ENCODE measurements around the gene EPHX1. TPM values are rescaled to one million over a fixed set of nuclear protein-coding genes. Genes with fewer than 3 reads are reported as not detected.
"Not testable (repeated sequence)": the region's sequence is repeated elsewhere in the genome, so short reads cannot be mapped to it uniquely, and the experiment has no call there.

The EPHX1 gene
- total RNA-seq, 2 donors from 2014 or later: 58.9 to 113 TPM

DNA sequence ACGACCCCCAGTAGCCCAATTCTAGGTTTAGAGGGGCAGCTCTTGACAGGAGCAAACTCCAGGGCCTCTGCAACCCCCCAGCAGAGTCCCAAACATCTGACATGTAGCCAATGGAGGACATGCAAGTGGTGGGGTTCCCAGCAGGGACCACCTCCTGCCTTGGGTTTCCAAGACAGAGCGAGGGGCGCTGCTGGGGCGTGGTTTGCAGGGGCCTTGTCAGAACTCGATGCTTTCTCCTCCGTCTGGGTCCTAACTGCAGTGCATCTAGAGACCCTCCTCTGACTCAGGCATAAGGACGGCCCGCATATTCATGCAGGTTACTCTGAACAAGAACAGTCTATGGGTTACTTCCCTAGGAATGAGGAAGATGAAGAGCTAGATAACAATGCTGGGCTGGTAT lies 17.2 kb downstream of the EPHX1 start:
- intact Hi-C loops (cut with DNase I): no loop called here
- DNase-seq (ENCODE audit: low spot score): no peak

DNA sequence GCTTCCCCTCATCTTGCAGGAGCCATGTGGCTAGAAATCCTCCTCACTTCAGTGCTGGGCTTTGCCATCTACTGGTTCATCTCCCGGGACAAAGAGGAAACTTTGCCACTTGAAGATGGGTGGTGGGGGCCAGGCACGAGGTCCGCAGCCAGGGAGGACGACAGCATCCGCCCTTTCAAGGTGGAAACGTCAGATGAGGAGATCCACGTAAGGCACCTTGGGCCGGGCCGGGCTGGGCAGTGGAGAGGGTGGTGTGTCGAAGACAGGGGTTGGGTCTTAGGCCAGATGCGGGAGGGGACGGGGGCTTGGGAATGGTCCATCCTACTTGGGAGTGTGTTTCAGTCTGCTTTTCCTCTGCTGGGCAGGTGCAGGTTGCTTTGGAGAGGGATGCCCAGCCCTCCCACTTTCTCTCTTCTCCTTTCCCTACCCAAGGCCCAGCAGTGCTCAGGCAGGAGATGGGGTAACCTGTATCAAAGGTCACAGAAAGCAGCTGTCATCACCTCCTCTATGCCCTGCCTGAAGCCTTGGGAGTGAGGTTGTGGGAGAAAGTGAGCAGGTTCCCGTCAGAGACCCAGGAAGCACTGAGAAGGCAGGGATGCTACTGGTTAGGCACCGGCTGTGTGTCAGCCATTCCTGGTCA lies 18.9 kb downstream of the EPHX1 start:
- DNase-seq (ENCODE audit: low spot score): peak; percentile 78
- intact Hi-C loops (cut with DNase I): no loop called here

DNA sequence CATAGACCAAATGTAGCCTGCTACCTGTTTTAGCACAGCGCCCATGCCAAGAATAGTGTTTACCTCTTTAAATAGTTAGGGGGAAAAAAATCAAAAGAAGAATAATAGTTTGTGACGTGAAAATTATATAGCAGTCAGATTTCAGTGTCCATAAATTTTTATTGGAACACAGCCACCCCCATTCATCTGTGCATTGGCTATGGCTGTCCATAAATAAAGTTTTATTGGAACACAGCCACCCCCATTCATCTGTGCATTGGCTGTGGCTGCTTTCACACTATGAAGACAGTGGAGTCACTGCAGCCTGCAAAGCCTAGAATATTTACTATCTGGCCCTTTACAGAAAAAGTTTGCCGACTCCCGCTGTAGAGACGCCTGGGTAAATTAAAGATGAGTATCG lies 20.9 kb downstream of the EPHX1 start:
- no peak for DNase-seq (ENCODE audit: low spot score)
- intact Hi-C loops (cut with DNase I): no loop called here

DNA sequence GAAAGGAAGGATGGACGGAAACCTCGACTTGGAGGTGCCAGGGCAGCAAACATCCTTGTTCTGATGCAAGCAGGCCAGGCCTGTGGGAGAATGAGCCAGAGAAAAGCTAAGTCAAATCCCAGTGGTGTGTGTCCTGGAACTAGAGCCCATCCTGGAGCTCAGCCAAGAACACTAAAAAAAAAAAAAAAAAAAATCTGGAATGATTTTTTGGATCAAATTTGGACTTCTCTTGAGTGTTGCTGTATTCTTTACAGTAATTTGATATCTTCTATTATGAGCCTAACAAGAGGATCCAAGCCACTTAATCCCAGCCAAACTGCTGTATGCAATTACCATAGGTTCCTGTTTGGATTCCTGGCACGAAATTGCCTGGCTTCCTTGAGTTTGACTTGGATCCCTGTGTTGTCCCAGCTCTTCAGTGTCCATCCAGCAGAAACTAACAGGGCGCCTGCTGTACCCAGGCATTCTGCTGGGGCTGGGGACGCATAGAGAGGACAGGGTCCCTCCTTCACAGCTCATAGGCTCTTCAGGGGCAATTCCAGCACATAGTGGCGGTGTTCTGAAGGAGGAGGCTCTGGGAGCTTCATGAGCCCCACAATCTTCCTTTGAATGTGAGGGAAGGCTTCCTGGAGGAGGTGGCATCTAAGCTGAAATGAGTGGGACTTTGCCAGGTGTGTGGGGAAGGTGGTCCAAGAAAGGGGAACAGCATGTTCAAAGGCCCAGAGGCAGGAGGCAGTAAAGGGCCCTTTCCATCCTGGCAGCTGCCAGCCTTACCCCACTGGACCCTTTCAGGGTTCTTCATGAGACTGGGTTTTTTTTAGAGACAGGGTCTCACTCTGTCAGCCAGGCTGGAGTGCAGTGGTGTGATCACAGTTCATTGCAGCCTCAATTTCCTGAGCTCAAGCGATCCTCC lies 24.7 kb downstream of the EPHX1 start:
- intact Hi-C loops (cut with DNase I): no loop called here
- DNase-seq (ENCODE audit: low spot score): no peak

DNA sequence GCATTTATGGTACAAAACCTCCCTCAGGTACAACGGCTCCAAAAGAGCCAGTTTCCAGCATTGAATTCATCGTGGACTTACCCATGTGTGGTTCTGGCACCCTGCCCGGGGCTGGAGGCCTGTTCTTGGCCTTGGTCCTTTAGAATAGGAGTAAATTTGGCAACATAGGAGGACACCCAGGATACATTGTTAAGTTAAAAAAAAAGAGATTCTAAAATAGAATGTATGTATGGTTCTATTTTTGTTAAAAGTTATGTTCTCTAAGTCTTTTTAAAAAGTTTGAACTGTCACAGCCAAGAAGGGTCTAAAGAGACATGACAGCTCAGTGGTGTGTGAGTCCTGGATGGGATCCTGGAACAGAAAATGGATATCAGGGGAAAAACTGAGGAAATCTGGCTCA lies 25.9 kb downstream of the EPHX1 start:
- DNase-seq (ENCODE audit: low spot score): no peak
- intact Hi-C loops (cut with DNase I): no loop called here

DNA sequence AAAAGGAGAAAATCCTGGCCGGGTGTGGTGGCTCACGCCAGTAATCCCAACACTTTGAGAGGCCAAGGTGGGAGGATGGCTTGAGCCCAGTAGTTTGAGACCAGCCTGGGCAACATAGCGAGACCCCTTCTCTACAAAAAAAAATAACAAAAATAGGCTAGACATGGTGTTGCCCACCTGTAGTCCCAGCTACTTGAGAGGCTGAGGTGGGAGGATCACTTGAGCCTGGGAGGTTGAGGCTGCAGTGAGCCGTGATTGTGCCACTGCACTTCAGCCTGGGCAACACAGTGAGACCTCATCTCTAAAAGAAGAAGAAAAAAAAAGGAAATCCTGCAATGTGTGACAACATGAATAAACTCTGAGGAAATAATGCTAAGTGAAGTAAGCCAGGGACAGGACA lies 26.4 kb downstream of the EPHX1 start:
- intact Hi-C loops (cut with DNase I): not testable (repeated sequence)

DNA sequence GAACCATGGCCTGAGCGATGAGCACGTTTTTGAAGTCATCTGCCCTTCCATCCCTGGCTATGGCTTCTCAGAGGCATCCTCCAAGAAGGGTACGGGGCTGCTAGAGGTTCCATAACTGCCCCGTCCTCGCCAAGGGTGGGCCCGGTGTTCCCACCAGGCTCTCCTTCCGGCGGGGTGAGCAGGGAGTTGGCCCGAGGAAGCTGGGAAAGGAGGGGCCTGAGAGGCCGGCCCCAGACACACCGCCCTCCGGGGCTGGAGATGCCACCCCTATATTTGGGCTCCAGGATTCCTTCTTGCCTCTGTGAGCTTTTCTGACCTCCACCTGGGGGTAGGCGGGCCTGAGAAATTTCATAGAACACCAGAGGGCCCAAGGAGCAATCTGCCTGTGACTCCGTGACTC lies 28.9 kb downstream of the EPHX1 start:
- DNase-seq (ENCODE audit: low spot score): no peak
- intact Hi-C loops (cut with DNase I): no loop called here

More for the DNA sequence above, 26.4 kb downstream of the EPHX1 start:
- DNase-seq (ENCODE audit: low spot score): not testable (repeated sequence)

DNA sequence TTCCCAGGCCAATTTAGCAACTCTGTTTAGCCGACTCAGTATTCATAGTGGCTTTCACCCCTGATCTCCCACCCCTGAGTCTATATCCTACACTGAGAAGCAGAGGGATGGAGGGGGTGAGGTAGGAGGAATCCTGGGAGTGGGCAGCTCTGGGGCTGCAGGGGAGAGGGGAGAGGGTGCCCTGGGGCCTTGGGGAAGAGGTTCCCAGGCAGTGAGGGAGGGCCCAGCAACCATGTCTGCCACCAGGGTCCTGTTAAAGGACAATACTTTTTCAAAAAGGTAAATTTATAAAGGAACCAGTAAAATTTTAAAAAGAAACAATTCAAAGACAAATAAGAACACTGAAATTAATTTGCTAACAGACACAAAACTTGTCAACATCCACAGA lies 30.3 kb downstream of the EPHX1 start:
- intact Hi-C loops (cut with DNase I): no loop called here
- no peak for DNase-seq (ENCODE audit: low spot score)

DNA sequence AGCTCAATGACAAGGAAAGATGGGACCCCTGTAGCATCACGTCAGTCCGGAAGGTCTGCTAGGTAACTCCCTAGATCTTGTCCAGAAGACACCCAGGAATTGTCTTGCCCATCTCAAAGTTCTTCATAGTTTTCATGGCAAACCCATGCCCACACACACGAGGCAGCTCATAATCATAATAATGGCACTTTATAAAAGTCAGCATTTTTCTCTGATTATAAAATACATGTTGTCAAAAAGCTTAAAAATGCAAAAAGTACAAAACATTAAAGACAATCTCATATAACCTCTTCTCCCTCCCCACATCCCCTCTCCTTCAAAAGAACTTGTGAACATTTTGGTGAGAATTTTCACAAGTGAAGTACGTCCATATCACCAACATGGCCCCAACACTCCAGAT lies 30.8 kb downstream of the EPHX1 start:
- intact Hi-C loops (cut with DNase I): no loop called here

DNA sequence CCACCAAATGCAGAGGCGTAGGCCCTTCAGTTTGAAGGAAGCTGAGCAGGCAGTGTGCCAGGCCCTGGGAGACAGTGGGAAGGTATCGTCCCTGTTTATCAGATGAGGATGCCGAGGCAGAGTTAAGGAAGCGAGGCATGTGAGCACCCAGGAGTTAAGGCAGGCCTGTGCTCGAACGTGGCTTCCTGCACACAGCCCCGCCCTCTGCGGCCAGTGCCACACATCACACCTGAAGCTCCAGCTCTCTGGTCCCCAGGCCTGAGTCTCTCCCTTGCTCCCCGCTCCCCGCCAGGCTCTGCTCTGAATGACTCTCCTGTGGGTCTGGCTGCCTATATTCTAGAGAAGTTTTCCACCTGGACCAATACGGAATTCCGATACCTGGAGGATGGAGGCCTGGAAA lies 32.1 kb downstream of the EPHX1 start:
- intact Hi-C loops (cut with DNase I): no loop called here

More for the DNA sequence above, 30.8 kb downstream of the EPHX1 start:
- DNase-seq (ENCODE audit: low spot score): no peak

DNA sequence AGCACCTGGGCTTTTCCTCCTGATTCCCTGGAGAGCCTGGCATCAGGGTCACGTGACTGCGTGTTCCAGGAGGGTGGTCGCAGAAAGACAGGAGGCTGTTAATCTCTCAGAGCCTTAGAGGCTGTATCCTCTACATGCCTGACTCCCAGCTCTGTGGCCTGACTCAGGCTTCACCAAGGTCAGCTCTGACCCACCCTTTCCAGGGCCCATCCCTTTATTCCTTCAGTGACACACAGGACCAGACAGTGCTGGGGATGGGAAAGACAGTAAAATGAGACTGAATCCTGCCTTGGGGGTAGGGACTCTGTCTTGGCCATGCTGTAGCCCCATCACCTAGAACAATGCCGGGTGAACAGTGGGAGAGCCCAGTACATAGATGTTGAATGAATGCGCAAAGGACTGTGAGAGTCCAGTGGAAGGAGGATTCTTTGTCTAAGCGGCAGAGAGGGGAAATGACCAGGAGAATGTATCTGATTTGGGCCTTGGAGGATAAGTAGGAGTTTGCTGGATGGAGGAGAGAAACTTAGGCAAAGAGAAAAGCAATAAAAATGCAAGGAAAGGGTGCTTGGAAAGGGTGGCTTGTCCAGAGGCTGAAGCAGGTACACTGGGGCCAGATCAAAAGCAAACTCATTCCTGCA lies 33.0 kb downstream of the EPHX1 start:
- intact Hi-C loops (cut with DNase I): no loop called here
- DNase-seq (ENCODE audit: low spot score): no peak

More for the DNA sequence above, 32.1 kb downstream of the EPHX1 start:
- DNase-seq (ENCODE audit: low spot score): no peak

DNA sequence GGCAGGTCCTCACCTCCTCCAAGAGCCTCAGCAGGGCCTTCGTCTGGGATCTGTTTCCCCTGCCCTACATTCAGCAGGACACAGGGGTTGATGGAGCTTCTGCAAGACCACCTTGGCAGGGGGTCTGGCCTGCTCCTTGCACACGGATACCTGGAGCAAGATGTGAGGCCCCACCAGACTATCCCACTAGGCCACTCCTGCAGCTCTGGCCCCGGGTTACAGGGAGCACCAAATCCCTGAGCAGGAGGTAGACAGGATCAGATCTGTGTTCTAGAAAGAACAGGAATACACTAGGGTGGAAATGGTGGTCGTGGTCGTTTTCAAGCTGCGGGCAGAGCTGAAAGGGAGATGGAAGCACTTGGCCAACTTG lies 33.5 kb downstream of the EPHX1 start:
- intact Hi-C loops (cut with DNase I): no loop called here
- no peak for DNase-seq (ENCODE audit: low spot score)

DNA sequence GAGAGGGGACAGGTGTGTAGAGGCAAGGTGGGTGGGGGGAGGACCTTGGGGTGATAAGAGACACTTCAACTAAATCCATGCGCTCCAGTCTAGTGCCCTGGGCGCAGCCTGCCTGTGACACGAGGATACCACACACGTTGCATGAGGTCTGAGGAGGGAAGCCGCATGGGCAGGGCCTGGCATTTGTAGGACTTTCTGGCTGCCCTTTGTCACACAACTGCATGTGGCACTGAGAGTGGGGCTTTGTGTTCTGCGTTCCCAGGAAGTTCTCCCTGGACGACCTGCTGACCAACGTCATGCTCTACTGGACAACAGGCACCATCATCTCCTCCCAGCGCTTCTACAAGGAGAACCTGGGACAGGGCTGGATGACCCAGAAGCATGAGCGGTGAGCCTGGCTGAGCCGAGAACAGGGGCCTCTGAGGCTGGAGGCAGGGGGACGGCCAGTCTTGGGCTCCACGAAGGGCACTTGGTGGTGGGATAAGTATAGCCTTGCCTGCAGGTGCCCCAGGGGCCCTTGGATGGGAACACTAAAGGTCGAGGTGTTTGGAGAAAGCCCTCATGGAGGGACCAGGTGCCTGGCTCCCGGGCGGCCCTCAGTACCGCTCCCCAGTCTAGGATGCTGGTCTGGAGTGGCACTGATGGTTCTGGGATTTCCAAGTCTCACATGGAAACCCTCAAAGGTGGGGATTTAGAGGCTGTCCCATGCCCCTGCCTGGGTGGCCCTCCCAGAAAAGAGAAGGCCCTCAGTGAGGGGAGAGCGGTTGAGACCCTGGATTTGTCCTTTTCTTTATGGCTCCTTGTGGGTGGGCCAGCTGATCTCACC lies 34.5 kb downstream of the EPHX1 start:
- intact Hi-C loops (cut with DNase I): loop anchor here (2.0 to 5.0 kb wide), 3 partner anchors 66 to 367 kb away; no protein-coding TSS in a partner anchor
- DNase-seq (ENCODE audit: low spot score): no peak

DNA sequence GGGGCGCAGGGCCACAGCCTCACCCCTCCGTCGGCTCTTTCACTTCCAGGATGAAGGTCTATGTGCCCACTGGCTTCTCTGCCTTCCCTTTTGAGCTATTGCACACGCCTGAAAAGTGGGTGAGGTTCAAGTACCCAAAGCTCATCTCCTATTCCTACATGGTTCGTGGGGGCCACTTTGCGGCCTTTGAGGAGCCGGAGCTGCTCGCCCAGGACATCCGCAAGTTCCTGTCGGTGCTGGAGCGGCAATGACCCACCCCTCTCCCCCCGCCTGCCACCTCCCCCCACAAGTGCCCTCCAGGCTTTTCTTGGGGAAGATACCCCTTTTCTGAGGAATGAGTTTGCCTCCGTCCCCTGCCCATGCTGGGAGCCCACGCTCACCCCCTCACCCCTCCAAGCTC lies 35.2 kb downstream of the EPHX1 start:
- intact Hi-C loops (cut with DNase I): loop anchor here (2.0 to 5.0 kb wide), 3 partner anchors 66 to 368 kb away; no protein-coding TSS in a partner anchor
- DNase-seq (ENCODE audit: low spot score): no peak

DNA sequence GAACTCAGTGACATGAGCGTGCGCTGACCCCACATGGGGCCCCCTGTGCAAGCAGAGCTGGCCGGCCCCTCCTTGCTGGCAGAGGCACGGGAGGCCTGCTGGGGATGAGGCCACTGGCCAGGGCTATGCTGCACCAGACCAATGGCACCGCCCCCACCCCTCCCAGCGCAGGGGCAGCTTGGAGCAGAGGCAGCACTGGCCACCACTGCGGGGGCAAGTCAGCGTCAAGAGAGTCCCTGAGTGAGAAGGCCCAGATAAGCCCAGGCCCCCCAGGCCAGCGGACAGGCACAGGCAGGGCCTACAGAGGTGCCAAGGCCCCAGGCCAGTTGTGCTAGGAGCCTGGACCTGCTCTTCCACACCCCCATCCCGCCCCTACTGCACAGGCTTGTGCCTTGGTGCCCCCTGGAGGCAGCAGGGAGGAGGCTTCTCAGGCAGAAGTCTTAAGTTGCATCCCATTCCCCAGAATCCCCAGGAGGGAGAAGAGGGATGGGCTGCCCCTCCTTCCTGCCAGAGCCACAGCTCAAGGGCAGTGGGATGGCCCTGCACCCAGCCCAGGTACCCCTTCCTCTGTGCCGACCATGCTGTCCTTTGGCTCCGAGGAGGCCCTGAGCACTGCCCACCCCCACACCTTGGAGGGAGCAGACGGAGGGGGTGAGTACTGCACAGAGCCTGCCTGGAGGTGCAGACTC lies 35.8 kb downstream of the EPHX1 start:
- intact Hi-C loops (cut with DNase I): loop anchor here (2.0 to 5.0 kb wide), 4 partner anchors 67 to 371 kb away; no protein-coding TSS in a partner anchor
- peak; percentile 94 for DNase-seq (ENCODE audit: low spot score)

DNA sequence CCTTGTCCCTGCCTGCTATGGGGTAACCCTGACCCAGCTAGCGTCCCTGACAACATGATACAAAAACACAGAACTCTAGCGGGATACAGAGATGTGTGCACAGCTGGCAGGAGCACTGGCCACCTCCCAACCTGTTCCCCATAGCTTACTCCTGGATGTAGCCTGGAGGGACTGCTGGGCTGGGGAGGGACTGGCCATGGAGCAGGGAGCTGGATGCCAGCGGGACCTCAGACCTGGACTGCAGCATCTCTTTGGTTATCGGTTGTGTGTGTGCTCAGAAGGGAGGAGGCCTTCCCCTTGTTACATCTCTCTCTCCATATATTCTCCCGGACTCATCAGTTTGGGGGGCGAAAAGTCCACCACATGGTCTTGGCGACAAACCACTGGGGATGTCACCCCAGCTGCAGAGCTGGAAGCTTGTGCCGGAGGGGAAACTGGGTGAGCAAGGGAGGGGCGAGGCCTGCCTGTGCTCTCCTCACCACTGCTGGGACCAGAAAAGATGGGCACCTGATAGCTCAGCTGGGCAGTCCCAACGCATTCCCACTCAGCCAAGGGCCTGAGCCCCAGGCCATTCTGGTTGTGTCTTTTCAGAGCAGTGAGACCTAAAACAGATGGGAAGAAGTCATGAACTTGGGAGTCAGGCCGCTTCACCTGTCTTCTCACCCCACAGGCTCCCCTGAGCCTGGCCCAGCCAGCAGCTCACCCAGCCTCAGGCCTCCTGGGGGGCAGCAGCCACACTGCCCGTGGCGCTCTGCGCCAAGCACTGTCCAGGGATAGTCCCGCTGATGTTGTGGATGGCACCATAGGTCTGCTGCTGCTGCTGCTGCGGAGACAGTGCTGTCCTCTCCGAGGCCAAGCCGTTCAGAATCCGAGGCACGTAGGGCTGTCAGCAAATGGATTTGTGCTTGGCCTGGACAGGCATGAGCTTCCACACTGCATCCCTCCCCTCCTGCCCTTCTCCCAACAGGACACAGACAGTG lies 36.7 kb downstream of the EPHX1 start:
- intact Hi-C loops (cut with DNase I): loop anchor here (2.0 to 5.0 kb wide), 3 partner anchors 74 to 372 kb away; no protein-coding TSS in a partner anchor
- no peak for DNase-seq (ENCODE audit: low spot score)

DNA sequence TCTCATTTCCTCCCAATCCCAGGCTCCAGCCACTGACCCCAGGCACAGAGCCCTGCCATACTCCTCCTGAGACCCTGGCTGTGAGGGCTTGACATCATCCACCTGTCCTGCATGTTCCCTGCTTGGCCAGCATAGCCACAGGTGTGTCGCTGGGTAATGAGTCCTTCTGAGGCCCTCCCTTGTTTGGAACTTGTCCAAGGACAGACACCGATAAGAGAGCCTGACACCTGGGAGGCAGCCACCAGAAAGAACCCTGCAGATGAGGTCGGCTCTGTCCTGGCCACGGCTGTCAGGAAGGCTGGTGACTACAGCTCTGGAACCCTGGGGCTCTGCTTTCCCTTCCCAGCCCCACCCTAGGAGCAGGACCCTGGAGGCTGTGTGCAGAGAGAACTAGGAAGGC lies 37.7 kb downstream of the EPHX1 start:
- intact Hi-C loops (cut with DNase I): loop anchor here (2.0 to 5.0 kb wide), 3 partner anchors 75 to 373 kb away; no protein-coding TSS in a partner anchor

More for the DNA sequence above, 37.7 kb downstream of the EPHX1 start:
- no peak for DNase-seq (ENCODE audit: low spot score)

Data from posterior vena cava (tissue), 2 donors.